ENCODE data around the gene PTRH1.

Gene PTRH1

GRCh38 chr9:127689329-127690000 lies 26.0 kb downstream of the PTRH1 start:
- H3K36me3 ChIP-seq (ENCODE audit: control insufficient read depth, low read length) = no peaks in the 10 kb centered on the region
- no peak for TF ChIP-seq EZH2phosphoT487 (IDR thresholded peaks at IDR 0.05; ENCODE audit: borderline replicate concordance, low read length)
- no peak for TF ChIP-seq CTCF (IDR thresholded peaks at IDR 0.05; ENCODE audit: low read depth, low read length, poor library complexity, severe bottlenecking)

DNA sequence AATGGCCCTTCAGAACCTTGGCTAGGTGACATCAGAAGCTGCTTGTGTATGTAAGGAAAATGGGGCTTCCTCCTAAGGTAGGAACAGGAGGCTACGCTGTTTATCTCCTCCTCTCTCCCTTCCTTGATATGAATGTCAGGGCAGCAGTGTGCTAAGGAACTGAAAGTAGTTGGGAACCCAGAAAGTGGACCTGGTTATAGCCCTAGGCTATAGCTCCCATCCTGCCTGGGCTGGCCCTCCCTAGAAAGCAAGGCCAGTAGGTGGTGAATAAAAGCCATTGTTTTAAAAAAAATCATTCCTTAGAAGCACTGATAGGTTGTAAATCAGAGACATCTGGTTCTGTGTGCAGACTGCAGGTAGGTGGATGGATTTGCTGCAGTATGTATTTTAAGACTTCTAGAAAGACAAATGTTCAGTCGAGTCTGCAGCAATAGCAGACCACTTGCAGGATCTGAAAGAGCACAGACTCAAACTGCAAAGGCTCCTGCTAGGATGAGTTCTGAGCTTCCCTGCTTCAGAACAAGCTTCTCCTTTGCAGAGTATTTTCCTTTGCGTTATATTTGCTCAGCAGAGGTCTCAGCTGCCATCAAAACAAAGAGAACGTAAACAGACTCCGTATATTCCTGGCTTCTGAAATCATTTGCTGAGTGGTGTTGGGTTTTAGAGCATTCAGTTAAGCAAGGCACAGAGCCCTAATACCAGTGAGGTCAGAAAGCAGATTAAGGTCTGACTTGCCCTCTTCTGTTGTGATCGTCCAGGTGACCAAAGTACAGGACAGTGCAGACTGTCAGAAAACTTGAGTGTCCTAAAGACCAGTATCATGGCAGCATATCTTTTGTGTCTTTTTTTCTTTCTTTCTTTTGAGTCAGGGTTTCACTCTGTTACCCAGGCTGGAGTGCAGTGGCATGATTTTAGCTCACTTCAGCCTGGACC lies 28.7 kb downstream of the PTRH1 start:
- no peaks in the 10 kb centered on the region for H3K36me3 ChIP-seq (ENCODE audit: control insufficient read depth, low read length)

More at GRCh38 chr9:127689329-127690000, 26.0 kb downstream of the PTRH1 start:
- no peak overlapping the region for H3K4me2 ChIP-seq (ENCODE audit: low read length)
- H3K27me3 ChIP-seq (ENCODE audit: control insufficient read depth, low read length) = no peaks in the 10 kb centered on the region
- no peak overlapping the region for H3K4me3 ChIP-seq (ENCODE audit: low read length)
- H3F3A ChIP-seq (ENCODE audit: control insufficient read depth, insufficient read depth) = no peaks in the 10 kb centered on the region
- H3K27ac ChIP-seq (ENCODE audit: low read depth, low read length) = no peak overlapping the region
- no peaks in the 10 kb centered on the region for H4K20me1 ChIP-seq (ENCODE audit: control insufficient read depth, insufficient read depth, low read depth, low read length)
- no peaks in the 10 kb centered on the region for H3K9me3 ChIP-seq (ENCODE audit: control insufficient read depth, insufficient read depth, low read length)
- H3K9me2 ChIP-seq (replicated peaks; ENCODE audit: control insufficient read depth, low read length) = no peaks in the 10 kb centered on the region
- H3K79me2 ChIP-seq (ENCODE audit: control insufficient read depth, low read length) = no peaks in the 10 kb centered on the region
- no peaks in the 10 kb centered on the region for H3K4me1 ChIP-seq (ENCODE audit: control insufficient read depth, low read length)

GRCh38 chr9:127684576-127684975 lies 30.9 kb downstream of the PTRH1 start:
- Histone ChIP-seq H3F3A (ENCODE audit: control insufficient read depth, insufficient read depth) (no peaks in the 10 kb centered on the region), H3K9me2 (replicated peaks; ENCODE audit: control insufficient read depth, low read length) (no peaks in the 10 kb centered on the region), H3K27me3 (ENCODE audit: control insufficient read depth, low read length) (no peaks in the 10 kb centered on the region), H3K27ac (ENCODE audit: low read depth, low read length) (no peak overlapping the region), H3K4me1 (ENCODE audit: control insufficient read depth, low read length) (no peaks in the 10 kb centered on the region), H3K4me3 (ENCODE audit: low read length) (no peak overlapping the region), H3K9me3 (ENCODE audit: control insufficient read depth, insufficient read depth, low read length) (no peaks in the 10 kb centered on the region), H3K79me2 (ENCODE audit: control insufficient read depth, low read length) (no peaks in the 10 kb centered on the region), H3K4me2 (ENCODE audit: low read length) (no peak overlapping the region), H4K20me1 (ENCODE audit: control insufficient read depth, insufficient read depth, low read depth, low read length) (no peaks in the 10 kb centered on the region), H3K36me3 (ENCODE audit: control insufficient read depth, low read length) (no peaks in the 10 kb centered on the region)
- TF ChIP-seq EZH2phosphoT487 (IDR thresholded peaks at IDR 0.05; ENCODE audit: borderline replicate concordance, low read length) (no peak), CTCF (IDR thresholded peaks at IDR 0.05; ENCODE audit: low read depth, low read length, poor library complexity, severe bottlenecking) (no peak)

More for the DNA sequence above, 28.7 kb downstream of the PTRH1 start:
- Histone ChIP-seq H3K9me3 (ENCODE audit: control insufficient read depth, insufficient read depth, low read length) (no peaks in the 10 kb centered on the region), H3K79me2 (ENCODE audit: control insufficient read depth, low read length) (no peaks in the 10 kb centered on the region), H3K27ac (ENCODE audit: low read depth, low read length) (no peak overlapping the region), H4K20me1 (ENCODE audit: control insufficient read depth, insufficient read depth, low read depth, low read length) (no peaks in the 10 kb centered on the region), H3K27me3 (ENCODE audit: control insufficient read depth, low read length) (no peaks in the 10 kb centered on the region), H3F3A (ENCODE audit: control insufficient read depth, insufficient read depth) (no peaks in the 10 kb centered on the region), H3K4me1 (ENCODE audit: control insufficient read depth, low read length) (no peaks in the 10 kb centered on the region), H3K9me2 (replicated peaks; ENCODE audit: control insufficient read depth, low read length) (no peaks in the 10 kb centered on the region), H3K4me3 (ENCODE audit: low read length) (no peak overlapping the region), H3K4me2 (ENCODE audit: low read length) (no peak overlapping the region)
- TF ChIP-seq EZH2phosphoT487 (IDR thresholded peaks at IDR 0.05; ENCODE audit: borderline replicate concordance, low read length) = no peak
- no peak for TF ChIP-seq CTCF (IDR thresholded peaks at IDR 0.05; ENCODE audit: low read depth, low read length, poor library complexity, severe bottlenecking)

Measured in DOHH2 (cell line).